Keratinocyte (primary cell): ENCODE data around the gene MYH10. TPM values are rescaled to one million over a fixed set of nuclear protein-coding genes. Genes with fewer than 3 reads are reported as not detected.

Source experiments
- DNase-seq: peaks from one replicate; pipeline ENCODE4 v3.0.0-alpha.2; 2011; ENCODE audit warnings: low read depth, missing footprints, low spot score
- FAIRE-seq: peaks from 2 replicates; lab custom pipeline; 2011; peaks lifted over from hg19 to GRCh38; lab: Jason Lieb, UNC
- H2AFZ ChIP-seq: 2 replicates; pipeline ENCODE4 v1.6.0; 2012; ENCODE audit warnings: low read length, control low read depth, inconsistent platforms; ENCODE audit not compliant: control insufficient read depth
- H3K27ac ChIP-seq: 2 replicates; pipeline ENCODE4 v1.5.1; 2011; ENCODE audit warnings: low read length; ENCODE audit not compliant: control insufficient read depth, insufficient read depth
- H3K27me3 ChIP-seq: 3 replicates; pipeline ENCODE4 v1.6.0; 2011; ENCODE audit warnings: low read length; ENCODE audit not compliant: control insufficient read depth, insufficient read depth; ENCODE audit errors: extremely low read depth
- H3K36me3 ChIP-seq, 2 experiments: 2 replicates in 1 of 2; 3 replicates in 1 of 2; pipeline ENCODE4 v1.5.1; 2011; ENCODE audit warnings: low read length in 2 of 2, mild to moderate bottlenecking in 1 of 2; ENCODE audit not compliant: control insufficient read depth in 2 of 2, insufficient read depth in 2 of 2; ENCODE audit errors: extremely low read depth in 1 of 2
- H3K4me1 ChIP-seq: 3 replicates; pipeline ENCODE4 v1.5.1; 2011; ENCODE audit warnings: low read length; ENCODE audit not compliant: control insufficient read depth, insufficient read depth; ENCODE audit errors: extremely low read depth
- H3K4me2 ChIP-seq: 3 replicates; pipeline ENCODE4 v1.6.0; 2011; ENCODE audit warnings: low read depth, low read length; ENCODE audit not compliant: control insufficient read depth, insufficient read depth; ENCODE audit errors: extremely low read depth
- H3K4me3 ChIP-seq, 3 experiments: fragments of 200-600 bp in 1 of 3; sonication (generic) in 1 of 3; 2 replicates in 2 of 3; 3 replicates in 1 of 3; pipeline ENCODE4 v1.5.1; 2011 to 2016; ENCODE audit warnings: low read length in 3 of 3, mild to moderate bottlenecking in 3 of 3, control low read depth in 2 of 3, inconsistent platforms in 1 of 3, low read depth in 1 of 3, mixed read lengths in 1 of 3, mixed run types in 1 of 3, moderate library complexity in 1 of 3; ENCODE audit not compliant: control insufficient read depth in 2 of 3, insufficient read depth in 2 of 3; ENCODE audit errors: extremely low read depth in 1 of 3
- H3K79me2 ChIP-seq: 2 replicates; pipeline ENCODE4 v1.6.0; 2012; ENCODE audit warnings: low read length; ENCODE audit not compliant: control insufficient read depth, insufficient read depth
- H3K9ac ChIP-seq: 3 replicates; pipeline ENCODE4 v1.6.0; 2011; ENCODE audit warnings: low read length; ENCODE audit not compliant: control insufficient read depth, insufficient read depth; ENCODE audit errors: extremely low read depth
- H3K9me1 ChIP-seq: 3 replicates; pipeline ENCODE4 v1.6.0; 2011; ENCODE audit warnings: low read length; ENCODE audit not compliant: control insufficient read depth, insufficient read depth; ENCODE audit errors: extremely low read depth
- H3K9me3 ChIP-seq: 2 replicates; pipeline ENCODE4 v1.5.1; 2012; ENCODE audit warnings: low read depth, low read length; ENCODE audit not compliant: control insufficient read depth
- H4K20me1 ChIP-seq: 3 replicates; pipeline ENCODE4 v1.6.0; 2011; ENCODE audit warnings: low read length; ENCODE audit not compliant: control insufficient read depth, insufficient read depth; ENCODE audit errors: extremely low read depth
- EZH2 ChIP-seq: IDR thresholded peaks from one replicate; pipeline ENCODE4 v1.6.1; 2012; ENCODE audit warnings: inconsistent platforms, mild to moderate bottlenecking, low read length, moderate library complexity
- dilution Hi-C: fragments of 300-500 bp; cut with MboI; formaldehyde crosslinking; loops from one replicate; pipeline ENCODE4 v1.7.0; 2020; ENCODE audit warnings: low sequenced_read_pairs; ENCODE audit not compliant: extremely low pct_ligation_motif_present
- polyA plus RNA-seq, 5 experiments: library from polyadenylated mRNA; depleted of rRNA in 3 of 5; stranded (reverse) in 3 of 5; stranded (forward) in 1 of 5; unstranded in 1 of 5; fragments of >200 nt; gene quantifications; 1 replicate in 1 of 5; 2 replicates in 3 of 5; 3 replicates in 1 of 5; pipeline versions ENCODE4 v1.2.1 to v1.2.3, GENCODE V29; 2011 to 2012; ENCODE audit warnings: missing spikeins in 2 of 5, low read depth in 1 of 5, low replicate concordance in 1 of 5
- TF ChIP-seq, protein P1 (sequence below), 3 experiments: IDR thresholded peaks in 1 of 3; conservative IDR thresholded peaks in 1 of 3; optimal IDR thresholded peaks in 1 of 3; 2 replicates in 2 of 3; 3 replicates in 1 of 3; pipeline versions ENCODE3 to v1.5.1; 2011; ENCODE audit warnings: low read length in 3 of 3, mild to moderate bottlenecking in 3 of 3, moderate library complexity in 2 of 3, control low read depth in 1 of 3, inconsistent platforms in 1 of 3; ENCODE audit not compliant: insufficient read depth in 2 of 3; ENCODE audit errors: extremely low read depth in 1 of 3

MYH10 gene
- polyA plus RNA-seq, 1 donor (not counting 4 experiments of a cell fraction or from before 2014, with no cell fraction given) = 21.2 TPM

DNA sequence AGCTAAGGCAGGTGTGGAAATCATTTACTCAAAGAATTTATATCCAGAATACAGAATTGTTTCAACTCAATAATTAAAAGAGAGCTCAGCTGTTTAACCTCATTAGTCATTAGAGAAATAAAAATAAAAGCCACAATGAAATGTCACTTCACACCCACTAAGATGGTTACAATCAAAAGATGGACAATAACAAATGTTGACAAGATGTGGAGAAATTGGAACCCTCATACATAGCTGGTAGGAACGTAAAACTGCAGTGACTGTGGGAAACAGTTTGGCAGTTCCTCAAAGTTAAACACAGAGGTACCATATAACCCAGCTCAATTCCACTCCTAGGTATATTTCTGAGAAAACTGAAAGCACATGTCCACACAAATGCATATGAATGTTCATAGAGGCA, 145.0 kb downstream of the MYH10 start:
- no peak for TF ChIP-seq EZH2
- TF ChIP-seq, protein P1, sequence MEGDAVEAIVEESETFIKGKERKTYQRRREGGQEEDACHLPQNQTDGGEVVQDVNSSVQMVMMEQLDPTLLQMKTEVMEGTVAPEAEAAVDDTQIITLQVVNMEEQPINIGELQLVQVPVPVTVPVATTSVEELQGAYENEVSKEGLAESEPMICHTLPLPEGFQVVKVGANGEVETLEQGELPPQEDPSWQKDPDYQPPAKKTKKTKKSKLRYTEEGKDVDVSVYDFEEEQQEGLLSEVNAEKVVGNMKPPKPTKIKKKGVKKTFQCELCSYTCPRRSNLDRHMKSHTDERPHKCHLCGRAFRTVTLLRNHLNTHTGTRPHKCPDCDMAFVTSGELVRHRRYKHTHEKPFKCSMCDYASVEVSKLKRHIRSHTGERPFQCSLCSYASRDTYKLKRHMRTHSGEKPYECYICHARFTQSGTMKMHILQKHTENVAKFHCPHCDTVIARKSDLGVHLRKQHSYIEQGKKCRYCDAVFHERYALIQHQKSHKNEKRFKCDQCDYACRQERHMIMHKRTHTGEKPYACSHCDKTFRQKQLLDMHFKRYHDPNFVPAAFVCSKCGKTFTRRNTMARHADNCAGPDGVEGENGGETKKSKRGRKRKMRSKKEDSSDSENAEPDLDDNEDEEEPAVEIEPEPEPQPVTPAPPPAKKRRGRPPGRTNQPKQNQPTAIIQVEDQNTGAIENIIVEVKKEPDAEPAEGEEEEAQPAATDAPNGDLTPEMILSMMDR (optimal IDR thresholded peaks at IDR 0.05 in 1 of 3, IDR thresholded peaks at IDR 0.05 in 1 of 3, conservative IDR thresholded peaks at IDR 0.05 in 1 of 3; ENCODE audit: extremely low read depth in 1 of 3, insufficient read depth in 2 of 3, low read length in 3 of 3) = no peak
- H3K4me3 ChIP-seq = no peak overlapping the region
- no peak for DNase-seq
- peaks cover 21 to 26% of the 10 kb centered on the region in 2 experiments for H3K36me3 ChIP-seq
- no peaks in the 10 kb centered on the region for H3K9me1 ChIP-seq
- H3K4me2 ChIP-seq = no peak overlapping the region
- H3K79me2 ChIP-seq = no peaks in the 10 kb centered on the region
- no peak overlapping the region for H3K27ac ChIP-seq
- no peaks in the 10 kb centered on the region for H3K4me1 ChIP-seq
- H3K27me3 ChIP-seq = no peaks in the 10 kb centered on the region
- FAIRE-seq = no peak
- H2AFZ ChIP-seq = no peak overlapping the region
- dilution Hi-C loops = no loop called here
- H3K9me3 ChIP-seq = no peaks in the 10 kb centered on the region
- no peak overlapping the region for H3K9ac ChIP-seq
- no peaks in the 10 kb centered on the region for H4K20me1 ChIP-seq

- Histone ChIP-seq H4K20me1 (no peaks in the 10 kb centered on the region), H3K4me2 (no peak overlapping the region), H3K9me1 (no peaks in the 10 kb centered on the region), H3K4me3 (no peak overlapping the region), H3K36me3 (peaks cover 29 to 30% of the 10 kb centered on the region in 2 experiments), H3K9me3 (no peaks in the 10 kb centered on the region), H3K79me2 (no peaks in the 10 kb centered on the region), H3K9ac (no peak overlapping the region), H3K27ac (no peak overlapping the region), H3K27me3 (no peaks in the 10 kb centered on the region), H3K4me1 (no peaks in the 10 kb centered on the region), H2AFZ (no peak overlapping the region)
- TF ChIP-seq EZH2 = no peak
- TF ChIP-seq, protein P1 (optimal IDR thresholded peaks at IDR 0.05 in 1 of 3, IDR thresholded peaks at IDR 0.05 in 1 of 3, conservative IDR thresholded peaks at IDR 0.05 in 1 of 3; ENCODE audit: extremely low read depth in 1 of 3, insufficient read depth in 2 of 3, low read length in 3 of 3) = no peak
- dilution Hi-C loops = no loop called here
- DNase-seq = no peak
- no peak for FAIRE-seq
Measured at GRCh38 chr17:8484465-8484864, 146.1 kb downstream of the MYH10 start.
